Left cardiac atrium (tissue), 4 donors: ENCODE data around the gene GPATCH2L. TPM values are rescaled to one million over a fixed set of nuclear protein-coding genes. Genes with fewer than 3 reads are reported as not detected.
A peak's percentile ranks its signal among the peaks of the same experiment; 100 is the strongest.

ENCODE experiments used
- ATAC-seq, 2 donors: fragments of 200-7000 bp; cut with Tn5 transposase; one replicate each; pipeline ENCODE4 v1.9.1; 2020; ENCODE audit warnings: mild to moderate bottlenecking in 2 of 2, moderate library complexity in 2 of 2
- DNase-seq: peaks from one replicate; pipeline ENCODE4 v3.0.0-alpha.2; 2020
- intact Hi-C, 2 donors: fragments of 100-400 bp; cut with DNase I; formaldehyde crosslinking; loops; one replicate each; pipeline versions ENCODE4 v1.14.1 to v1.15.1; 2022 to 2023
- total RNA-seq, 2 donors: library from RNA; stranded (reverse); fragmentation: NEBNext Ultra II Directional; extraction: Animal tissue kit (Norgen Biotek cat#: 25700); gene quantifications; one replicate each; pipeline ENCODE4 v1.2.1, GENCODE V29; 2021
- donor health status: DM: no; HTN: yes; CAD: no.
- donor health status: DM: no; HTN: yes; CAD: no; lungs with severe emphysema.
- donor health status: DM: yes; HTN: yes; CAD: no.
- donor health status: Dilated cardiomyopathy.

GPATCH2L gene
- total RNA-seq, 2 donors from 2014 or later = 33.5 to 63.0 TPM

GRCh38 chr14:76134231-76134630 is 17.5 kb upstream of the GPATCH2L start:
- ATAC-seq (no peak), DNase-seq (no peak)
- intact Hi-C loops = no loop called here

- no peak for ATAC-seq
- intact Hi-C loops = no loop called here
- DNase-seq = no peak
Measured at GRCh38 chr14:76135722-76136121, 16.0 kb upstream of the GPATCH2L start.

- intact Hi-C loops = no loop called here
- DNase-seq (no peak), ATAC-seq (no peak)
Measured at GRCh38 chr14:76136476-76137110, 15.1 kb upstream of the GPATCH2L start.

GRCh38 chr14:76138119-76138757 is 13.5 kb upstream of the GPATCH2L start:
- intact Hi-C loops = no loop called here
- DNase-seq (no peak), ATAC-seq (no peak)

GRCh38 chr14:76138758-76139723 is 12.7 kb upstream of the GPATCH2L start:
- ATAC-seq = peak; percentile 58 to 61
- peak; percentile 34 for DNase-seq
- intact Hi-C loops = no loop called here

GRCh38 chr14:76143642-76144041 is 8.1 kb upstream of the GPATCH2L start:
- intact Hi-C loops = no loop called here
- no peak for ATAC-seq
- DNase-seq = no peak

GRCh38 chr14:76146976-76147375 is 4.7 kb upstream of the GPATCH2L start:
- intact Hi-C loops = no loop called here
- ATAC-seq (no peak), DNase-seq (no peak)

- intact Hi-C loops = no loop called here
- DNase-seq (no peak), ATAC-seq (no peak)
Measured at GRCh38 chr14:76149196-76149595, 2.5 kb upstream of the GPATCH2L start.

- peak; percentile 82 for DNase-seq
- intact Hi-C loops = no loop called here
- ATAC-seq = peak; percentile 86 to 96
Measured at GRCh38 chr14:76152333-76152681, 585 bp downstream of the GPATCH2L start.

GRCh38 chr14:76153919-76154318 is 2.2 kb downstream of the GPATCH2L start:
- no peak for DNase-seq
- intact Hi-C loops = no loop called here
- no peak for ATAC-seq

- DNase-seq (no peak), ATAC-seq (no peak)
- intact Hi-C loops = no loop called here
Measured at GRCh38 chr14:76154539-76155126, 2.9 kb downstream of the GPATCH2L start.

- ATAC-seq (peak; percentile 81 to 91), DNase-seq (no peak)
- intact Hi-C loops = no loop called here
Measured at GRCh38 chr14:76163668-76164363, 12.1 kb downstream of the GPATCH2L start.

- no peak for ATAC-seq
- intact Hi-C loops = no loop called here
- no peak for DNase-seq
Measured at GRCh38 chr14:76168531-76168930, 16.8 kb downstream of the GPATCH2L start.

- ATAC-seq (no peak), DNase-seq (no peak)
- intact Hi-C loops = no loop called here
Measured at GRCh38 chr14:76169776-76170175, 18.1 kb downstream of the GPATCH2L start.

GRCh38 chr14:76174982-76175381 is 23.3 kb downstream of the GPATCH2L start:
- DNase-seq (no peak), ATAC-seq (no peak)
- intact Hi-C loops = no loop called here

GRCh38 chr14:76175942-76176341 is 24.2 kb downstream of the GPATCH2L start:
- ATAC-seq (no peak), DNase-seq (no peak)
- intact Hi-C loops = no loop called here

GRCh38 chr14:76181546-76181945 is 29.8 kb downstream of the GPATCH2L start:
- no peak for ATAC-seq
- no peak for DNase-seq
- intact Hi-C loops = no loop called here

- intact Hi-C loops = no loop called here
- ATAC-seq (no peak), DNase-seq (no peak)
Measured at GRCh38 chr14:76186308-76187027, 34.7 kb downstream of the GPATCH2L start.

GRCh38 chr14:76191297-76191696 is 39.6 kb downstream of the GPATCH2L start:
- peak; percentile 50 to 80 for ATAC-seq
- no peak for DNase-seq
- intact Hi-C loops = no loop called here
